GM12878 (cell line): Measurements from ENCODE around the gene S100A10. TPM values are rescaled to one million over a fixed set of nuclear protein-coding genes. Genes with fewer than 3 reads are reported as not detected.

Experiments used
- ATAC-seq: fragments of 200-7000 bp; cut with Tn5 transposase; 3 replicates; pipeline ENCODE4 v1.9.1; 2020; ENCODE audit warnings: mild to moderate bottlenecking, moderate library complexity
- BruUV-seq: library from RNA; stranded (reverse); fragments of 400-500 nt; replicated peaks from 2 replicates; lab custom pipeline; 2021; lab: Mats Ljungman, UMichigan
- CTCF ChIA-PET: fragments of 300-600 bp; sonication (Branson Sonifier 250); formaldehyde crosslinking; extraction: SDS; loops from one replicate; lab custom pipeline; 2021; ENCODE audit warnings: inconsistent platforms; lab: Yijun Ruan, JAX
- POLR2A ChIA-PET: fragments of 350-600 bp; formaldehyde crosslinking; extraction: SDS; loops from one replicate; lab custom pipeline; 2021; ENCODE audit warnings: inconsistent platforms; lab: Charles Lee
- RAD21 ChIA-PET: fragments of 300-600 bp; sonication (Branson Sonifier 250); formaldehyde crosslinking; loops from one replicate; lab custom pipeline; 2023; ENCODE audit warnings: antibody characterized with exemption; ENCODE audit not compliant: unreplicated experiment; lab: Charles Lee
- SMC1A ChIA-PET: fragments of 300-600 bp; sonication (Branson Sonifier 250); formaldehyde crosslinking; loops from one replicate; lab custom pipeline; 2023; ENCODE audit not compliant: unreplicated experiment, uncharacterized antibody; lab: Charles Lee
- DNase-seq: peaks from one replicate; pipeline ENCODE4 v3.0.0-alpha.2; 2011; ENCODE audit warnings: low read depth, low spot score
- FAIRE-seq: peaks from 3 replicates; lab custom pipeline; 2011; peaks lifted over from hg19 to GRCh38; lab: Jason Lieb, UNC
- H2AFZ ChIP-seq: 2 replicates; pipeline ENCODE4 v1.6.0; 2011; ENCODE audit warnings: low read depth, low read length, control low read depth; ENCODE audit not compliant: control insufficient read depth
- H3K27ac ChIP-seq: 2 replicates; pipeline ENCODE4 v1.5.1; 2011; ENCODE audit warnings: control low read depth; ENCODE audit not compliant: control insufficient read depth, insufficient read depth
- H3K27me3 ChIP-seq, 2 experiments: replicated peaks in 1 of 2; 2 replicates each; pipeline versions ENCODE4 v1.6.0 to v1.6.1; 2011; ENCODE audit warnings: low read length in 1 of 2; ENCODE audit not compliant: control insufficient read depth in 2 of 2, insufficient read depth in 2 of 2
- H3K36me3 ChIP-seq, 2 experiments: 2 replicates each; pipeline ENCODE4 v1.5.1; 2011; ENCODE audit warnings: low read length in 1 of 2; ENCODE audit not compliant: control insufficient read depth in 2 of 2, insufficient read depth in 2 of 2
- H3K4me1 ChIP-seq: 2 replicates; pipeline ENCODE4 v1.6.1; 2011; ENCODE audit warnings: mild to moderate bottlenecking, low read length, moderate library complexity, mixed read lengths; ENCODE audit not compliant: control insufficient read depth, insufficient read depth
- H3K4me2 ChIP-seq: 2 replicates; pipeline ENCODE4 v1.6.0; 2011; ENCODE audit warnings: control low read depth; ENCODE audit not compliant: control insufficient read depth, insufficient read depth
- H3K4me3 ChIP-seq: fragments of 200-600 bp; sonication (generic); 2 replicates; pipeline ENCODE4 v1.5.1; 2016
- H3K79me2 ChIP-seq: 2 replicates; pipeline ENCODE4 v1.6.0; 2011; ENCODE audit warnings: low read length; ENCODE audit not compliant: control insufficient read depth, insufficient read depth
- H3K9ac ChIP-seq: 2 replicates; pipeline ENCODE4 v1.8.0; 2011; ENCODE audit warnings: low read length, control low read depth, mixed read lengths; ENCODE audit not compliant: control insufficient read depth, insufficient read depth
- H3K9me3 ChIP-seq: replicated peaks from 3 replicates; pipeline ENCODE4 v1.5.1; 2011; ENCODE audit warnings: mild to moderate bottlenecking, low read length; ENCODE audit not compliant: control insufficient read depth, insufficient read depth
- H4K20me1 ChIP-seq: 2 replicates; pipeline ENCODE4 v1.6.0; 2011; ENCODE audit not compliant: control insufficient read depth, insufficient read depth
- BRCA1 ChIP-seq: IDR thresholded peaks from 2 replicates; pipeline ENCODE4 v1.6.1; 2011; ENCODE audit warnings: low read depth, low read length, improper control_type of control experiment
- CEBPB ChIP-seq, 2 experiments: fragments of 150-350 bp in 1 of 2; IDR thresholded peaks; 2 replicates each; pipeline ENCODE4 v1.6.1; 2012 to 2014; ENCODE audit warnings: low read depth in 2 of 2, low read length in 2 of 2, borderline replicate concordance in 1 of 2, inconsistent platforms in 1 of 2
- CUX1 ChIP-seq: IDR thresholded peaks from 2 replicates; pipeline ENCODE4 v1.6.1; 2012; ENCODE audit warnings: improper control_type of control experiment, low read depth, low read length; ENCODE audit not compliant: insufficient replicate concordance
- JUND ChIP-seq: IDR thresholded peaks from 2 replicates; pipeline ENCODE4 v1.6.1; 2012; ENCODE audit warnings: low read depth, mild to moderate bottlenecking, low read length, improper control_type of control experiment, moderate library complexity
- USF1 ChIP-seq: IDR thresholded peaks from 2 replicates; pipeline ENCODE4 v1.6.1; 2011; ENCODE audit warnings: borderline replicate concordance, low read depth, mild to moderate bottlenecking, moderate library complexity, mixed read lengths, low read length; ENCODE audit not compliant: insufficient read depth; ENCODE audit errors: extremely low read length
- ZNF274 ChIP-seq: IDR thresholded peaks from one replicate; pipeline ENCODE4 v1.8.0; 2011; ENCODE audit not compliant: insufficient read length, insufficient read depth
- WGBS: methylation state at CpG from one replicate; pipeline ENCODE4 v1.1.6; 2016; ENCODE audit warnings: low lambda C conversion rate; ENCODE audit not compliant: insufficient replicate concordance, insufficient coverage; ENCODE audit errors: missing lambda C conversion rate; 5-methylcytosine and 5-hydroxymethylcytosine counted together
- in situ Hi-C: fragments of 300-500 bp; cut with MboI; formaldehyde crosslinking; loops from 9 replicates; pipeline ENCODE4 v1.14.3; 2018; ENCODE audit warnings: mixed read lengths
- intact Hi-C: fragments of 100-400 bp; cut with micrococcal nuclease; formaldehyde crosslinking; loops from one replicate; pipeline ENCODE4 v1.14.2; 2022; ENCODE audit not compliant: unreplicated experiment
- polyA plus RNA-seq, 11 experiments: library from polyadenylated mRNA; depleted of rRNA in 4 of 11; unstranded in 6 of 11; stranded (reverse) in 5 of 11; fragments of >200 nt; fragmentation: Nextera tagmentation in 4 of 11; fragmentation: Illumina TruSeq in 1 of 11; extraction: Ambion mirVana in 4 of 11; extraction: Trizol in 1 of 11; gene quantifications; 1 replicate in 1 of 11; 2 replicates in 10 of 11; pipeline versions ENCODE4 v1.2.1 to v1.2.3, GENCODE V29; 2011 to 2016; ENCODE audit warnings: inconsistent platforms in 2 of 11, missing spikeins in 2 of 11, low read depth in 1 of 11
- total RNA-seq, 4 experiments: library from RNA; depleted of rRNA in 3 of 4; stranded (reverse); fragments of >200 nt in 3 of 4; fragmentation: Illumina TruSeq in 1 of 4; extraction: Trizol in 1 of 4; gene quantifications; 2 replicates each; pipeline versions ENCODE4 v1.2.1 to v1.2.3, GENCODE V29; 2013 to 2021
- TF ChIP-seq, protein P1 (sequence below): IDR thresholded peaks from 2 replicates; pipeline ENCODE4 v1.6.1; 2012; ENCODE audit warnings: low read depth, low read length, improper control_type of control experiment
- TF ChIP-seq, protein P2 (sequence below): fragments of 450-650 bp; IDR thresholded peaks from 2 replicates; pipeline ENCODE4 v1.6.1; 2016; ENCODE audit warnings: mild to moderate bottlenecking, moderate library complexity, borderline replicate concordance
- TF ChIP-seq, protein P3 (sequence below): fragments of 450-650 bp; IDR thresholded peaks from 2 replicates; pipeline ENCODE4 v1.6.1; 2017; ENCODE audit warnings: borderline replicate concordance

The S100A10 gene
- total and polyA plus RNA-seq, 10 of the 15 experiments (the other 5 are each of a cell fraction or from before 2014, with no cell fraction given) = 0.18 to 2.8 (median 0.61) TPM; not detected in 2

DNA sequence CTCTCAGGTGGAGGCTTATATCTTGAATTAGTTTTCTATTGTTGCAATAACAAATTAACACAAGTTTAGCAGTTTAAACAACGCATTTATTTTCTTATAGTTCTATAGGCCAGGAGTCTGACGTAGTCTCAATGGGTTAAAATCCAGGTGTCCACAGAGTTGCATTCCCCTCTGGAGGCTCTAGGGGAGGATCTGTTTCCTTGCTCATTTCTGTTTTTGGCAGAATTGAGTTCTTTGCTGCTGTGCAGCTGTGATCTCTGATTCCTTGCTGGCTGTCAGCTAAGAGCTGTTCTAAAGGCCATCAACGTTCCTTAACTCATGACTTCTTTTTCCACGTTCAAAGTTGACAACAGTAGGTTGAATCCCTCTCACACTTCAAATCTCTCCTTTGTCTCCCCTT lies 31.8 kb downstream of the S100A10 start:
- Histone ChIP-seq H3K36me3 (no peaks in the 10 kb centered on the region), H2AFZ (no peak overlapping the region), H3K4me1 (no peaks in the 10 kb centered on the region), H4K20me1 (no peaks in the 10 kb centered on the region), H3K79me2 (no peaks in the 10 kb centered on the region), H3K4me3 (no peak overlapping the region), H3K27ac (no peak overlapping the region), H3K4me2 (no peak overlapping the region), H3K27me3 (no peaks in the 10 kb centered on the region; a peak in 1 of 4 replicates), H3K9me3 (no peaks in the 10 kb centered on the region), H3K9ac (no peak overlapping the region)
- DNase-seq (no peak), FAIRE-seq (no peak), ATAC-seq (no peak)
- in situ Hi-C loops (no loop called here), intact Hi-C loops (no loop called here)
- 16% methylated on average over 4 of the region's 4 CpGs for WGBS
- RAD21 ChIA-PET = no interaction called here
- POLR2A ChIA-PET = no interaction called here
- CTCF ChIA-PET = no interaction called here
- SMC1A ChIA-PET = no interaction called here
- BruUV-seq = no TSS peak
- TF ChIP-seq, protein P1, sequence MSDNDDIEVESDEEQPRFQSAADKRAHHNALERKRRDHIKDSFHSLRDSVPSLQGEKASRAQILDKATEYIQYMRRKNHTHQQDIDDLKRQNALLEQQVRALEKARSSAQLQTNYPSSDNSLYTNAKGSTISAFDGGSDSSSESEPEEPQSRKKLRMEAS = no peak
- TF ChIP-seq, protein P2, sequence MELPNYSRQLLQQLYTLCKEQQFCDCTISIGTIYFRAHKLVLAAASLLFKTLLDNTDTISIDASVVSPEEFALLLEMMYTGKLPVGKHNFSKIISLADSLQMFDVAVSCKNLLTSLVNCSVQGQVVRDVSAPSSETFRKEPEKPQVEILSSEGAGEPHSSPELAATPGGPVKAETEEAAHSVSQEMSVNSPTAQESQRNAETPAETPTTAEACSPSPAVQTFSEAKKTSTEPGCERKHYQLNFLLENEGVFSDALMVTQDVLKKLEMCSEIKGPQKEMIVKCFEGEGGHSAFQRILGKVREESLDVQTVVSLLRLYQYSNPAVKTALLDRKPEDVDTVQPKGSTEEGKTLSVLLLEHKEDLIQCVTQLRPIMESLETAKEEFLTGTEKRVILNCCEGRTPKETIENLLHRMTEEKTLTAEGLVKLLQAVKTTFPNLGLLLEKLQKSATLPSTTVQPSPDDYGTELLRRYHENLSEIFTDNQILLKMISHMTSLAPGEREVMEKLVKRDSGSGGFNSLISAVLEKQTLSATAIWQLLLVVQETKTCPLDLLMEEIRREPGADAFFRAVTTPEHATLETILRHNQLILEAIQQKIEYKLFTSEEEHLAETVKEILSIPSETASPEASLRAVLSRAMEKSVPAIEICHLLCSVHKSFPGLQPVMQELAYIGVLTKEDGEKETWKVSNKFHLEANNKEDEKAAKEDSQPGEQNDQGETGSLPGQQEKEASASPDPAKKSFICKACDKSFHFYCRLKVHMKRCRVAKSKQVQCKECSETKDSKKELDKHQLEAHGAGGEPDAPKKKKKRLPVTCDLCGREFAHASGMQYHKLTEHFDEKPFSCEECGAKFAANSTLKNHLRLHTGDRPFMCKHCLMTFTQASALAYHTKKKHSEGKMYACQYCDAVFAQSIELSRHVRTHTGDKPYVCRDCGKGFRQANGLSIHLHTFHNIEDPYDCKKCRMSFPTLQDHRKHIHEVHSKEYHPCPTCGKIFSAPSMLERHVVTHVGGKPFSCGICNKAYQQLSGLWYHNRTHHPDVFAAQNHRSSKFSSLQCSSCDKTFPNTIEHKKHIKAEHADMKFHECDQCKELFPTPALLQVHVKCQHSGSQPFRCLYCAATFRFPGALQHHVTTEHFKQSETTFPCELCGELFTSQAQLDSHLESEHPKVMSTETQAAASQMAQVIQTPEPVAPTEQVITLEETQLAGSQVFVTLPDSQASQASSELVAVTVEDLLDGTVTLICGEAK = no peak
- TF ChIP-seq BRCA1 = no peak
- TF ChIP-seq, protein P3, sequence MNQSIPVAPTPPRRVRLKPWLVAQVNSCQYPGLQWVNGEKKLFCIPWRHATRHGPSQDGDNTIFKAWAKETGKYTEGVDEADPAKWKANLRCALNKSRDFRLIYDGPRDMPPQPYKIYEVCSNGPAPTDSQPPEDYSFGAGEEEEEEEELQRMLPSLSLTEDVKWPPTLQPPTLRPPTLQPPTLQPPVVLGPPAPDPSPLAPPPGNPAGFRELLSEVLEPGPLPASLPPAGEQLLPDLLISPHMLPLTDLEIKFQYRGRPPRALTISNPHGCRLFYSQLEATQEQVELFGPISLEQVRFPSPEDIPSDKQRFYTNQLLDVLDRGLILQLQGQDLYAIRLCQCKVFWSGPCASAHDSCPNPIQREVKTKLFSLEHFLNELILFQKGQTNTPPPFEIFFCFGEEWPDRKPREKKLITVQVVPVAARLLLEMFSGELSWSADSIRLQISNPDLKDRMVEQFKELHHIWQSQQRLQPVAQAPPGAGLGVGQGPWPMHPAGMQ = no peak
- no peak for TF ChIP-seq CUX1
- TF ChIP-seq USF1 = no peak
- TF ChIP-seq JUND = no peak
- no peak for TF ChIP-seq ZNF274
- TF ChIP-seq CEBPB (IDR thresholded peaks at IDR 0.05; ENCODE audit: borderline replicate concordance in 1 of 2, low read depth in 2 of 2, low read length in 2 of 2) = no peak
